GM21526 (cell line): Measurements from ENCODE around the gene MICA.
"Not testable (repeated sequence)": the region's sequence is repeated elsewhere in the genome, so short reads cannot be mapped to it uniquely, and the experiment has no call there.

Experiments
- ATAC-seq: cut with Tn5 transposase; IDR thresholded peaks from one replicate; pipeline ENCODE4 v1.9.1; 2021; ENCODE audit warnings: moderate library complexity; ENCODE audit not compliant: unreplicated experiment, low FRiP score

MICA gene

GRCh38 chr6:31403283-31404060, at the start of gene MICA:
MICA (plus strand) TSS chr6:31403595; CDS start chr6:31403633, 38 bp downstream.
- peak; percentile 57 for ATAC-seq

GRCh38 chr6:31354158-31354863, 49.1 kb upstream of the MICA start:
- no peak for ATAC-seq

GRCh38 chr6:31354864-31355582, 48.4 kb upstream of the MICA start:
- ATAC-seq, result no peak

GRCh38 chr6:31355583-31355948, 47.8 kb upstream of the MICA start:
- no peak for ATAC-seq

GRCh38 chr6:31356216-31356945, 47.0 kb upstream of the MICA start:
- no peak for ATAC-seq

- peak; percentile 63 for ATAC-seq
Observed at GRCh38 chr6:31356946-31357466, 46.4 kb upstream of the MICA start, which contains the start of gene HLA-B. HLA-B (minus strand) TSS chr6:31357179; CDS start chr6:31357158, 21 bp downstream.

- ATAC-seq, result no peak
Observed at GRCh38 chr6:31357886-31358285, 45.5 kb upstream of the MICA start.

GRCh38 chr6:31358302-31358701, 45.1 kb upstream of the MICA start:
- ATAC-seq, result no peak

GRCh38 chr6:31359581-31359980, 43.8 kb upstream of the MICA start:
- ATAC-seq, result no peak

- ATAC-seq, result no peak
Observed at GRCh38 chr6:31362751-31363150, 40.6 kb upstream of the MICA start.

- no peak for ATAC-seq
Observed at GRCh38 chr6:31363811-31364210, 39.6 kb upstream of the MICA start.

GRCh38 chr6:31365864-31366263, 37.5 kb upstream of the MICA start:
- no peak for ATAC-seq

- peak; percentile 85 for ATAC-seq
Observed at GRCh38 chr6:31366693-31367470, 36.5 kb upstream of the MICA start.

- no peak for ATAC-seq
Observed at GRCh38 chr6:31368461-31368860, 34.9 kb upstream of the MICA start.

- not testable (repeated sequence) for ATAC-seq
Observed at GRCh38 chr6:31374118-31374517, 29.3 kb upstream of the MICA start.

GRCh38 chr6:31375699-31376098, 27.7 kb upstream of the MICA start:
- no peak for ATAC-seq

GRCh38 chr6:31377029-31377428, 26.4 kb upstream of the MICA start:
- ATAC-seq, result no peak

GRCh38 chr6:31378062-31378720, 25.2 kb upstream of the MICA start:
- ATAC-seq, result no peak

GRCh38 chr6:31378721-31379103, 24.7 kb upstream of the MICA start:
- no peak for ATAC-seq
